Posterior vena cava (tissue), 2 donors: ENCODE results near the gene RAB26. TPM values are rescaled to one million over a fixed set of nuclear protein-coding genes. Genes with fewer than 3 reads are reported as not detected.
"Not testable (repeated sequence)": the region's sequence is repeated elsewhere in the genome, so short reads cannot be mapped to it uniquely, and the experiment has no call there.

Experiments used
- DNase-seq: peaks from one replicate; pipeline ENCODE4 v3.0.0-alpha.2; 2020; ENCODE audit warnings: low spot score
- intact Hi-C, 2 donors: fragments of 100-400 bp; cut with DNase I; formaldehyde crosslinking; loops; one replicate each; pipeline versions ENCODE4 v1.14.1 to v1.14.2; 2022 to 2023
- total RNA-seq, 2 donors: library from RNA; stranded (reverse); fragmentation: NEBNext Ultra II Directional; extraction: Animal tissue kit (Norgen Biotek cat#: 25700); gene quantifications; one replicate each; pipeline ENCODE4 v1.2.1, GENCODE V29; 2021
- donor health status: DM: yes; HTN: yes; CAD: no.
- donor health status: DM: yes; HTN: yes; CAD: no.

Gene RAB26
- total RNA-seq, 2 donors from 2014 or later: 0.28 TPM; not detected in 1

DNA sequence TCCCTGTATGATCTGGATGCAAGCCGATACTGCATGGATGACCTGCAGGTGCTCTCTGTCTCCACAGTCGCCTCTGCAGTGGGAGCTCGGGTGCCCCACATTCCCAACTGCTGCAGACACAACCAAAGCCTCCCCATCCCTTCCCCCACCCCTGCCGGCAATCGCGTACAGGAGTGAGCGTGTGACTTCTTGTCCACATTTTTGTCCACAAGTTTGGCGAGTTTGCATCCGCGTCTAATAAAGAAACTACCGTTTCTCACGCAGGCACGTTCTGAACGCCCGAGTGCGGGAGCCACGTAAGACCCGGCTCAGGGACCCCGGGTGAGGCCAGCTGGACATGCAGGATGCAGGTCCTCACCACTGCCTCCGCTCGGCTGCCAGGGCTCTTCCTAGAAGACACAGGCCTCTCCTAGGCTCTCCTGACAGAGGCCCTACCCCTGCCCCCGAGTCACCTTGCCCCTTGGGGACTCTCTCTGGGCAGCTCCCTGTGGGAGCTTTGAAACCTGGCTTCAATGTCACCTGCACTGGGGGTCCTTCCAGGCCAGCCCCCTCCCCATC is 18.5 kb upstream of the RAB26 start:
- DNase-seq, intact Hi-C loops: not testable (repeated sequence)

DNA sequence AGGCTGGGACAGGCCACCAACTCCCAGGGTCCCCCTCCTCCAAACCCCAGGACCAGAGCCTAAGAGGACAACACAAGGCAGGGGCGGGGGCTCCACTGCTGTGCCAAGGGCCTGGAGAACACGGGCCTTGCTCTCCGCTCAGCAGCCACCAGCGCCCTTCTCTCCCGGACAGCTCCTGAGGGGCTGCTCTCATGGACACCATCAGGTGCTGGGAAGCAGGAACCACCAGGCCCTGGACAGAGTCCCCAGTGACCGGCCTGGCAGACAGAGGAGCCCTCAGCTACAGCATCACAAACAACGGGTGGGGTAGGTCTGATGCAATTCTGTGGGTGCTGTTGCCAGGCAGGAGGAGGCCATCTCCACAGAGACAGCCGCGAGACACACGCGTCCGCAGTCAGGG is 14.6 kb upstream of the RAB26 start:
- not testable (repeated sequence) for DNase-seq

DNA sequence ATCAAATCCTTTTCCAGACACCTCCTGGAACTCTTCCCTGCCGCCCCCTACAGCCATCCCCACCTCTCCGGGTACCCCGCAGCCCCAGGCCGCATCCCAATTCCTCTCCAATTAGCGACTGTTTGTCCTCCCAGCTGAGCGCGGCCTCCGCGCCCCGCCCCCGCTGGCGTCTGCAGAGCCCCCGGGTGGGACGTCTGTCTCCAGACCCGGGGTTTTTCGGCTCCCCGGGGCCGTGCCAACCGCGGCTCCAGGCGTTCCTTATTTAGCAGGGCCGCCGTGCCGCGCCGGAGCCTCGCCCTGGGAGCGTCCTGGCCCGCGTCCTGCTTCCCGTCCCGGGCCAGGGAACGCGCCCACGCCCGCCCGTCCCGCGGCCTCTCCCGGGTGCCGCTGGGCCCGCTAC is 13.4 kb upstream of the RAB26 start:
- DNase-seq: peak; percentile 86
- intact Hi-C loops: not testable (repeated sequence)

More for the DNA sequence above, 14.6 kb upstream of the RAB26 start:
- intact Hi-C loops: not testable (repeated sequence)

DNA sequence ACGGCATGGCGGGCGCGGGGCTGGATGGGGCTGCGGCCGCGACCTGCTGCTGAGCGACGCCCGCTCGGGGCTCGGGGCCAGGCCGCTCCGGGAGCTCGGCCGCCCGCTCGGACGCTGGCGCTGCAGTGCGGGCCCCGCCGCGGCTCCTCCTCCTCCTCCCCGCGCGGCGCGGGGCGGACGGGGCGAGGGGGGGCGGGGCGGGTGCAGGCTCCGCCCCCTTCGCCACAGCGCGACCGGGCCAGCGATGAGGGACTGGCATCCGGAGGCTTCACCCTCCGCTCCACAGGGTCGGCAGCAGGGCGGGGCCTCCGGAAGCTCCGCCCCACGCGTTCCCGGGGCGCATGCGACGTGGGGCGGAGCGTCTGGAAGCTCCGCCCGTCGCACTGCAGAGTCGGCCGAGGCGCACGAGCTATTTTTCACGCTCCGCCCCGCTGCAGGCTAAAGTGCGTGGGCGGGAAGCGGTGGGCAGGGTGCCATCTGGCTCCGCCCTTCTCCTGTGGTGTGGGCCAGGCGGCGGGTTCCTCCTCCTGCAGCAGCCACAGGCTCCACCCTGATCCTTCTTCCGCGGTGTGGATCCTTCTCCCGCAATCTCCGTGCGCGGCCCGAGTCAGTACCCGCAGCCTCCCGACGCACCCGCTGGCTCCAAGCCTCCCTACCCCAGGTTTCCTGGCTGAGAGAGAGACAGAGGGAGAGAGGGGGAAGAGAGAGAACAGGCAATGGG is 12.5 kb upstream of the RAB26 start, which contains the start of gene PKD1:
Gene PKD1, minus strand, starts transcription at position 129 of the 721 bp plus-strand sequence. CDS start 209 bp downstream, outside the sequence.
- peak; percentile 99 for DNase-seq
- intact Hi-C loops: not testable (repeated sequence)

DNA sequence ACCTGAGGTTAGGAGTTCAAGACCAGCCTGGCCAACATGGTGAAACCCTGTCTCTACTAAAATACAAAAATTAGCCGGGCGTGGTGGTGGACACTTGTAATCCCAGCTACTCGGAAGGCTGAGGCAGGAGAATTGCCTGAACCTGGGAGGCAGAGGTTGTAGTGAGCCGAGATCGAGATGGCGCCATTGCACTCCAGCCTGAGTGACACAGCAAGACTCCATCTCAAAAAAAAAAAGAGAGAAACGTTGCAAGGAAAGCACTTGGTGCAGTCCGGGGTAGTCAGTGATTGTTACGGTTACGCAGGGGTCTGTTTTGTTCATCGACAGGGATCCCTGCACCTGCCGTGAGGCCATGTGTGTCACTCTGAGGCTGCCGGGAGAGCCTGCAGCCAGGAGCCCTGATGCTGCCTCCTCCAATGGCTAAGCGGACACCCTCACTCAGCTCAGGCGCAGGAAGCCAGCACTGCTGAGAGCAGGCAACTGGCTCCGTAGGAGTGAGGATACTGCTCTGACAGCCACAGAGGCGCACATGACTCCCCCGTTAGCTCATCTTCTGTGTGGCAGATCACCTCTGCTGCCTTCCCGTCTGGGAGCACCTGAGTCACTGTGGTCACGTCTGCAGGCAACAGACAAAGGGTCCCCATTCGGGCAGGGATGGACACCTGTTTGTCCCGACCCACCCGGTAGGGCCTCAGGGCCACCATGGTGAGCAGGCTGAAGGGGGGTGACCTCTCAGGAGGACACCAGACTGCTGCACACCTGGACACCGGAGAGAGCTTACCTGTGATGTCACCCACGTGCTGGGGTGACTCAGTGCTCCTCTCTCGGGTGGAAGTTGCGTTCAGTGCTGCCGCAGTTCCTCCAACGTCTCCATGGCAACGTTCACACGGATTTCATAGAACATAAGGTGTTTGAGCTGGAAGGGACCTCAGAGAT is 5.2 kb upstream of the RAB26 start:
- intact Hi-C loops: no loop called here
- DNase-seq: no peak

DNA sequence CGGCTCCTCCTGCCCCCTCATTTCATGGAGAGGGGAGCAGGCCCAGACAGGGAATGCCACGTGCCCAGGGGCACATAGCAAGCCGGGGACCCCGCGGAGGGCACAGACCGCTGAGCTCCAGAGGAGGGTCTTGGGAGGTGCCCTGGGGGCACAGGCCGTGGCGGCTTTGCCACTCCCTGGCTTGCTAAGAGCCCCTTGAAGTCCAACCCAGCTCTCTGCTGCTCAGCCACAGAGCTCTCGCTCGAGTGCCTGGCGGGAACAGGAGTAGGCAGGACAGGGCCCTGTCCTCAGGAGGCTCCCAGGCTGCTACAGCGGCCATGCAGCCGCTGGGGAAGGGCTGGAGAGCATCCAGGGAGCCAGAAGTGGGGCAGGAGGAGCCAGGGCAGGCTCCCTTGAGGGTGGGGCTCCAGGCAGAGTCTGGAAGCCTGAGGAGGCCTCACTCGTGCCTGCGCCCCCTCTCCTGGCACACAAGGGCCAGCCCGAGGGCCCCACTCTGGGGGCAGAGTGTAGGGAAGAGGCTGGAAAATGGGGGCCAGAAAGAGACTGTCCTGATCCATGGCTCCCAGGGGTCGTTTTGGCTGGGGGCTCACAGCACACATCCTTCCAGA is 4.4 kb upstream of the RAB26 start:
- intact Hi-C loops: no loop called here
- no peak for DNase-seq

DNA sequence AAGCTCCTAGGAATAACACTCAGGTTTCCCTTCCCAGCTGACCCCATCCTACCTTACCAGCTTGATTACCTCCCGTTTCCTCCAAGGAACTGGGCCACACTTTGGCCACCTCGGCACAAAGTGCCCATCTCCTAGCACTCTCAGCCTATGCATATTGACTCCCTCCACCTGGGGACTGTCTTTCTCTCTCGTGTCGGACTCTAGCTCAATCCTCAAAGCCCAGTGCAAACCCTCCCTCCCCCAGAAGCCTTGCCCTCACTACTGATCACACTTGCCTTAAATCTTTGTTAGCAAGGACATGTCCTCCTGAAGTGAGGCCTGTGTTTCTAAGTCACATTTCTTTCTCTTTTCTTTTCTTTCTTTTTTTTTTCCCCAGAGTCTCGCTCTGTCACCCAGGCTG is 2.6 kb upstream of the RAB26 start:
- no peak for DNase-seq
- intact Hi-C loops: loop anchor here in 1 of 2 donors (5.0 kb wide), 1 partner anchor 124 kb away; no protein-coding TSS in a partner anchor

DNA sequence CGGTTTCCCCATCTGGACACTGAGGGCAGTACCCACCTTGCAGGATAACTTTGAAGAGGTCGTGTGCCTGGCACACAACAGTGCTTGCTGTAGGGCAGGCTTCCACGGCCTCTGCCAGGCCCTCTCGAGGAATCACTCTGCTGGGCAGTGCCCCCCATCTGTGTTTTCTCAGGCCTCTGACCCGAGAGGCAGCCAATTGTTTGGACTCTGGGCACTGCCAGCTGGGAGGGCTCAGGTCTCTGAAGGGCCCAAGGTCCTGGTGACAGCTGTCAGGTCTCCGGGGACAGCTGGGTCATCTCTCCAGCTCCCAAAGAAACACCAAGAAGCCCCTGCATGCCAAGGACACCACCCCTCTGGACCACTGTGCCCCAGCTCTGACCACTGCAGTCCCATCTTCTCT is 1.0 kb upstream of the RAB26 start:
- DNase-seq: no peak
- intact Hi-C loops: loop anchor here in 1 of 2 donors (5.0 kb wide), 1 partner anchor 125 kb away; no protein-coding TSS in a partner anchor

DNA sequence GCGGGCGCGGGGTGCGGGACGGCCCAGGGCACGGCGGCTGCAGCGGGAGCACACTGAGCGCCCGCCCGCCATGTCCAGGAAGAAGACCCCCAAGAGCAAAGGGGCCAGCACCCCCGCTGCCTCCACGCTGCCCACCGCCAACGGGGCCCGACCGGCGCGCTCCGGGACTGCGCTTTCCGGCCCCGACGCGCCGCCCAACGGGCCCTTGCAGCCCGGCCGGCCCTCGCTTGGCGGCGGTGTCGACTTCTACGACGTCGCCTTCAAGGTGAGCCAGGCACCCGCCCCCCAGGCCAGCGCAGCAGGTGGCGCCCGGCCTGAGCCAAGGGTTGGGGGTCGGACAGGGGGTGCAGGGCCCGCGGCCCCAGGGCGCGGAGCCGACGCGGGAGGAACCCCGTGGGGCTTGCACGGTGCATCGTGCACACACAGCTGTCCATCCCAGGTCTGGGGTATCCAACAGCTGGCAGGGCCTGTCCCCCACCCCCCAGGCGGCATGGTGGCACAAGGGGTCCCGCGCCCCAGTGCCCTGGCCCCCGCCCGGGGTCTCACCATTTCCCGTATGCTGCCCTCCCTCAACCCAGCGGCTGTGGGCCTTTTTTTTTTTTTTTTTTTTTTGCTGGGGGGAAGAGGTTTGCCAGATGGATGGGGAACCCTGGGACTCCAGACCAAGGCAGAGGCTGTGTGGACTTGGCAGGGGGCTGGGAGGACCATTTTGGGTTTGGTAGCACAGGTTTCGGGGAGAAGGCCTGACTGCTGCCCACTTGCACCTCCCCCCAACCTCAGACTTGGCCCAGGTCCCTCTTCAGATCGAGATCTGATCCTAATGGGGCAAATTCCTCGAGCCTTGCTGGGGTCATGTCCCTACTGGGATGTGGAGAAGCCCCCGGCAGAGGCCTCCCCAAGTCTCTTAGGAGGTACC is 547 bp downstream of the RAB26 start:
- intact Hi-C loops: loop anchor here in 1 of 2 donors (5.0 kb wide), 1 partner anchor 127 kb away; no protein-coding TSS in a partner anchor

DNA sequence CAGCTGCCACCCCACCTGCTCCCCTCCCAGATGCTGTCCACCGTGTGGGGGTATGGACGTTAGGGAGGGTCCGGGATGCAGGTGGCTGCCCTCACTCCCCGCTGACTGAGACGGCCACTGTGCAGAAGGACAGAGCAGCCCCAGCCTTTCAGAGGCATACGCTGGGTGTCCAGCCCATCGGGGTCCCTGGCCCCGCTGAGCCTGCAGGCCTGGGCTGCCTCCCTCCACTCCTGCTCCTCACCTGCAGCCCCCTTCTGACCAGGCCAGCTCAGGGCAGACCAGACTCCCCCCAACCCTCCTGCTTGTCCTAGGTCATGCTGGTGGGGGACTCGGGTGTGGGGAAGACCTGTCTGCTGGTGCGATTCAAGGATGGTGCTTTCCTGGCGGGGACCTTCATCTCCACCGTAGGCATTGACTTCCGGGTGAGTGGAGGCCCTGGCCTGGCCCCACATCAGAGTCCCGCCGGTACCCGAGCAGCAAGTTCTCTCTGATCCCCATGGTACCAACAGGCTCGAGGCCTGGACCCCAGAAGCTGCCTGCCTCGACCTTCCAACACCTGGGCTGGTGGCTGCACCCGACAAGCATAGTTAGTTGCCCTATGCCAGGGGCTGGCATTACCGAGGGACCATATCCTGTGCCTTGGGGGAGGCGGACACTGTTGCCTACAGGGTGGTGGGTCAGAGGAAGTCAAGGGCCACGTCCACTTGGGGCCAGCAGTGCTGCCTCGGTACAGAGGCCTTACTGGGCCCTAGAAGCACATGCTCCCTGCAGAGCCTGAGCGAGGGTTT is 1.4 kb downstream of the RAB26 start:
- DNase-seq: no peak
- intact Hi-C loops: loop anchor here (5.0 kb wide), 2 partner anchors 128 to 133 kb away; partner anchors contain the start of gene NPW (in 1 of the 2)

More for the DNA sequence above, 547 bp downstream of the RAB26 start:
- DNase-seq: no peak

DNA sequence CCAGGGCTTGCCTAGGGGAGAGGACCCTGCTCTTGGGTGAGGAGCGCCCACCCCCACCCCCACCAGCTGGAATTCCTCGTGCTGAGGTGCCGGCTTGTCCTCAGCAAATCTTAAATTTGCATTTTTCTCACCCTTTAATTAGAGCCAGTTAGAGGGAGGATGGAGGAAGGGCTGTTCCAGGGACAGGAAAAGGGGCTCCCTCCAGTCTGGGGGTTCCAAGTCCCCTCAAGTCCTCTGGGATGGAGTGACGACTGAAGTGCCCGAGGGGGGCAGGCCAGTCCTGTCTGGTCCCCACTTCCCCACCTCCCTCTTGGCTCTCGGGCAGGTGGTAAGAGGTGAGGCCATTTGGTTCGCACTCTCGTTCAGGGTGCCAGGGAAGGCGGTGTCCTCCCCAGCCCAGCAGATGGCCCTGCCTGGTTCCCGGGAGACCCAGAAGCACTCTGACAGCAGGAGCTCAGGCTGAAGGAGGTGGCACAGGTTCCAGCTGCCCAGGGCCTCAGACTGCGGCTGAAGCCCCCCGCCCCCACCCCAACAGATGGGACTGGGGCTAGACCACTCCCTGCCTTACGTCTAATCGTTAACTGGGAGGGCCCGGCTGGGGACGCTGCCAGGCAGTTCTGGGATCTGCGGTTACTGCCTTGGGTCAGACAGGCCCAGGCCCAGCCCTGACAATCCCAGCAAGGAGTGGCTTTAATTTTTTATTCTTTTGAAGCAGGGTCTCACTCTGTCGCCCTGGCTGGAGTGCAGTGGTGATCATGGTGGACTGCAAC is 2.2 kb downstream of the RAB26 start:
- DNase-seq: no peak
- intact Hi-C loops: loop anchor here in 1 of 2 donors (5.0 kb wide), 1 partner anchor 133 kb away; the partner anchor contains the start of gene NPW

DNA sequence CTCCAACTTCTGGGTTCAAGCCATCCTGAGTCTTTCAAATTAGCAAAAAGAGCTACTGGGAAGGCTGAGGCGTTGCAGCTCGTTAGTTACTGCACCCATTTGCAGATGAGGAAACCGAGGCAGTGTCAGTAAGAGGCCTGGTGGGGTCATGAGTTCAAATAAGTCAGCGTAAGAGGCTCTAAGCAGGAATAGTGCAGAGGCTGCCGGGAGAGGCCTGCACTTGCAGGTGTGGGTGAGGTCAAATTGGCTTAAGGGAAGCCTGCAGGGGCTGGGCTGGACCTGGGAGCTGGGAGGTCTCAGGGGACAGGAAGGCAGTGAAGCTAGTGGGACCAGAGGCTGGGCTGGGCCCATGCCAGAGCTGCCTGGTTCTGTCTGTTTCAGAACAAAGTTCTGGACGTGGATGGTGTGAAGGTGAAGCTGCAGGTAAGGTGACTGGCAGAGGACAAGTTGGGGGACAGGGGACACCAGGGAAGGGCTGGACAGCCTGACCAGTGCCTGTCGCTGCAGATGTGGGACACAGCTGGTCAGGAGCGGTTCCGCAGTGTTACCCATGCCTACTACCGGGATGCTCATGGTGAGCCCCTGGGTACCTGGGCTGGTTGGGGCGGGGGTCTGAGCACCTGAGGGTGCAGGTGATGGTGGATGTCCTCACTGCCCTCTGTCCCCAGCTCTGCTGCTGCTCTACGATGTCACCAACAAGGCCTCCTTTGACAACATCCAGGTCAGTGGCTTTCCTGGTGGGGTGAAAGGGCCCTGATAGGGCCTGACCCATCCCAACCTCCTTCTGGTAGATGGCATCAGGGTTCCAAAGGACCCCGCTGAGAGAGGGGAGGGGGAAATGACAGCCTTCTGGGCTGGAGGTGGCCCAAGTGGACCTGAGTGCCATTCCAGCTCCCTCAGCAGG is 3.0 kb downstream of the RAB26 start:
- DNase-seq: no peak
- intact Hi-C loops: loop anchor here in 1 of 2 donors (5.0 kb wide), 1 partner anchor 134 kb away; the partner anchor contains the start of gene NPW

DNA sequence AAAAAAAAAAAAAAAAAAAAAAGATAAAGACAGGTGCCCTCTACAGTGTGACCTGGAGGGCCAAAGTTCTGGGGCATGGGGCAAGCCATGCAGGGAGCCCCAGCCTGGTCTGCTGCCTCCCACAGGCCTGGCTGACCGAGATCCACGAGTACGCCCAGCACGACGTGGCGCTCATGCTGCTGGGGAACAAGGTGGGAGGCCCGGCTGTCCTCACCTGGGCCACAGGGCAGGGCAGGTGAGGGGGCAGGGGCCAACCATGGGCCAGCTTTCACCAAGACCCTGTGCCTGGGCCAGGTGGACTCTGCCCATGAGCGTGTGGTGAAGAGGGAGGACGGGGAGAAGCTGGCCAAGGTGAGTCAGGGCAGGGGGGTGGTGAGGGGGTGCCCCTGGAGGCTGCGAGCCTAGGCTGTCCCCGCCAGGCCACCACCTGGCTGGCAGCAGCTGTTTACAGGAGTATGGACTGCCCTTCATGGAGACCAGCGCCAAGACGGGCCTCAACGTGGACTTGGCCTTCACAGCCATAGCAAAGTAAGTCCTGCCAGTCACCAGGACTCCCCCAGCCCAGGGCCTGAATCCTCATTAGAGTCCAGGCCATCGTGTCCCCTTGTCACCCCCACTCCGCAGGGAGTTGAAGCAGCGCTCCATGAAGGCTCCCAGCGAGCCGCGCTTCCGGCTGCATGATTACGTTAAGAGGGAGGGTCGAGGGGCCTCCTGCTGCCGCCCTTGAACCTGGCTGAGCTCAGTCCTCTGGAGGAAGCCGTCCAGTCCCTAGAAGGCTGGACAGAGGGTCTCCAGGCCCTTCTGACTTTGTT is 4.5 kb downstream of the RAB26 start:
- no peak for DNase-seq
- intact Hi-C loops: loop anchor here in 1 of 2 donors (5.0 kb wide), 1 partner anchor 136 kb away; the partner anchor contains the start of gene NPW

DNA sequence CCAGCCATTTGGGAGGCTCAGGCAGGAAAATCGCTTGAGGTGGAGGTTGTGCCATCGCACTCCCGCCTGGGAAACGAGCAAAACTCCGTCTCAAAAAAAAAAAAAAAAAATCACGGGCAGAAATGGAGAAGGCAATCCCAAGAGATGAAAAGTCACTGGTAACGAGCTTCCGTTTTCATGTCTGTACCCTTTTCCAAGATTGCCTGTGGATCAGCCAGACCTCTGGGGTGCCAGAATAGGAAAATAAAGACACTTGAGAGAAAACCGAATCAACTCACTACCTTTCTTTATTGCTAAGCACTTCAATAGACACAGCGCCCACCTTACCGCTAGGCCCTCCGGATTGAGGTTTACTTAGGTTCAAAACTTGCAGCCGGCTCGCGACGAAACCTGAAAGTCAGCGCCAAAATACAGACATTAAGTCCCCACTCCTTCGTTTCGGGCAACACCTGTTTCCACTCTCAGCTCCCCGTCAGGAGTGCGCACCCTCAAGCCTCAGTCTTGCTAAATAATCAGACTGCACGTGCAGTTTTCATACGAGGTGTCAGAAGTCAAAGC is 6.2 kb downstream of the RAB26 start:
- intact Hi-C loops: loop anchor here in 1 of 2 donors (5.0 kb wide), 1 partner anchor 137 kb away; the partner anchor contains the start of gene NPW
- no peak for DNase-seq
